GM21825 (cell line): ENCODE data around the gene SCART1.
"Not testable (repeated sequence)": the region's sequence is repeated elsewhere in the genome, so short reads cannot be mapped to it uniquely, and the experiment has no call there.

Source experiments
- ATAC-seq: cut with Tn5 transposase; IDR thresholded peaks from one replicate; pipeline ENCODE4 v1.9.1; 2021; ENCODE audit warnings: mild to moderate bottlenecking, moderate library complexity; ENCODE audit not compliant: unreplicated experiment

SCART1 gene

GRCh38 chr10:133511408-133511807 is 57.7 kb downstream of the SCART1 start:
- ATAC-seq: no peak

- ATAC-seq: no peak
These were observed 58.3 kb downstream of the SCART1 start for GRCh38 chr10:133511907-133512528.

GRCh38 chr10:133515471-133515870 is 61.7 kb downstream of the SCART1 start:
- no peak for ATAC-seq

- ATAC-seq: no peak
These were observed 62.3 kb downstream of the SCART1 start for GRCh38 chr10:133516057-133516456.

- ATAC-seq: not testable (repeated sequence)
These were observed 64.8 kb downstream of the SCART1 start for GRCh38 chr10:133518517-133518916.
